AG04450 (cell line): Measurements from ENCODE around the gene DRD4. TPM values are rescaled to one million over a fixed set of nuclear protein-coding genes. Genes with fewer than 3 reads are reported as not detected.

Experiments used
- CTCF ChIA-PET: fragments of 300-600, 350-600 bp; formaldehyde crosslinking; extraction: SDS; loops from one replicate; lab custom pipeline; 2022; ENCODE audit warnings: antibody characterized with exemption, inconsistent platforms; lab: Charles Lee
- POLR2A ChIA-PET: fragments of 350-600 bp; formaldehyde crosslinking; extraction: SDS; loops from one replicate; lab custom pipeline; 2021; ENCODE audit warnings: antibody characterized with exemption, inconsistent platforms; lab: Yijun Ruan, JAX
- DNase-seq: peaks from one replicate; pipeline ENCODE4 v3.0.0-alpha.2; 2011; ENCODE audit warnings: low read depth, low spot score
- H3K27ac ChIP-seq: one replicate; pipeline ENCODE4 v1.5.1; 2012; ENCODE audit warnings: low read depth, low read length, control low read depth
- H3K27me3 ChIP-seq: one replicate; pipeline ENCODE4 v1.6.0; 2012; ENCODE audit warnings: low read length; ENCODE audit not compliant: control insufficient read depth, insufficient read depth
- H3K4me3 ChIP-seq: 2 replicates; pipeline ENCODE4 v1.5.1; 2011; ENCODE audit warnings: mild to moderate bottlenecking, low read depth, low read length, control low read depth
- H3K9me3 ChIP-seq: 2 replicates; pipeline ENCODE4 v1.5.1; 2012; ENCODE audit warnings: low read length; ENCODE audit not compliant: control insufficient read depth, insufficient read depth
- polyA plus RNA-seq: library from polyadenylated mRNA; depleted of rRNA; stranded (reverse); fragments of >200 nt; gene quantifications from 2 replicates; pipeline ENCODE4 v1.2.3, GENCODE V29; 2011
- TF ChIP-seq, protein P1 (sequence below): IDR thresholded peaks from 2 replicates; pipeline ENCODE4 v1.5.1; 2011; ENCODE audit warnings: low read depth, low read length, control low read depth, inconsistent platforms

The DRD4 gene
- polyA plus RNA-seq, 1 experiment: 0.05 TPM

DNA sequence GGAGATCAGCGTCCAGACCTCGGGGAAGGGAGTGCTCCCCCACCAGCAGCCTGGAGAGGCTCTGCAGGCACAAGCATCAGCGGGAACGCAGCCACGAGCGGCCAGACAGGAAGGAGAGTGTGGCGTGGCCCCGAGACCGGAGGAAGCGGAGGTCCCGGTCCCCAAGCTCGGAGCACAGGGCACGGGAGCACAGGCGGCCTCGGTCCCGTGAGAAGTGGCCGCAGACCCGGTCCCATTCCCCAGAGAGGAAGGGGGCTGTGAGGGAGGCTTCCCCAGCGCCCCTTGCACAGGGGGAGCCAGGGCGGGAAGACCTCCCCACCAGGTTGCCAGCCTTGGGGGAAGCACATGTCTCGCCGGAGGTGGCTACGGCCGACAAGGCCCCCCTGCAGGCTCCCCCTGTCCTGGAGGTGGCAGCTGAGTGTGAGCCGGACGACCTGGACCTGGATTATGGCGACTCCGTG, 28.2 kb upstream of the DRD4 start:
- ChIA-PET POLR2A (no interaction called here), CTCF (no interaction called here)
- H3K27me3 ChIP-seq: no peaks in the 10 kb centered on the region
- DNase-seq: no peak
- H3K27ac ChIP-seq: no peak overlapping the region
- H3K9me3 ChIP-seq: no peaks in the 10 kb centered on the region; the same call in 1 of the 2 replicates
- TF ChIP-seq, protein P1, sequence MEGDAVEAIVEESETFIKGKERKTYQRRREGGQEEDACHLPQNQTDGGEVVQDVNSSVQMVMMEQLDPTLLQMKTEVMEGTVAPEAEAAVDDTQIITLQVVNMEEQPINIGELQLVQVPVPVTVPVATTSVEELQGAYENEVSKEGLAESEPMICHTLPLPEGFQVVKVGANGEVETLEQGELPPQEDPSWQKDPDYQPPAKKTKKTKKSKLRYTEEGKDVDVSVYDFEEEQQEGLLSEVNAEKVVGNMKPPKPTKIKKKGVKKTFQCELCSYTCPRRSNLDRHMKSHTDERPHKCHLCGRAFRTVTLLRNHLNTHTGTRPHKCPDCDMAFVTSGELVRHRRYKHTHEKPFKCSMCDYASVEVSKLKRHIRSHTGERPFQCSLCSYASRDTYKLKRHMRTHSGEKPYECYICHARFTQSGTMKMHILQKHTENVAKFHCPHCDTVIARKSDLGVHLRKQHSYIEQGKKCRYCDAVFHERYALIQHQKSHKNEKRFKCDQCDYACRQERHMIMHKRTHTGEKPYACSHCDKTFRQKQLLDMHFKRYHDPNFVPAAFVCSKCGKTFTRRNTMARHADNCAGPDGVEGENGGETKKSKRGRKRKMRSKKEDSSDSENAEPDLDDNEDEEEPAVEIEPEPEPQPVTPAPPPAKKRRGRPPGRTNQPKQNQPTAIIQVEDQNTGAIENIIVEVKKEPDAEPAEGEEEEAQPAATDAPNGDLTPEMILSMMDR: no peak
- no peak overlapping the region for H3K4me3 ChIP-seq

DNA sequence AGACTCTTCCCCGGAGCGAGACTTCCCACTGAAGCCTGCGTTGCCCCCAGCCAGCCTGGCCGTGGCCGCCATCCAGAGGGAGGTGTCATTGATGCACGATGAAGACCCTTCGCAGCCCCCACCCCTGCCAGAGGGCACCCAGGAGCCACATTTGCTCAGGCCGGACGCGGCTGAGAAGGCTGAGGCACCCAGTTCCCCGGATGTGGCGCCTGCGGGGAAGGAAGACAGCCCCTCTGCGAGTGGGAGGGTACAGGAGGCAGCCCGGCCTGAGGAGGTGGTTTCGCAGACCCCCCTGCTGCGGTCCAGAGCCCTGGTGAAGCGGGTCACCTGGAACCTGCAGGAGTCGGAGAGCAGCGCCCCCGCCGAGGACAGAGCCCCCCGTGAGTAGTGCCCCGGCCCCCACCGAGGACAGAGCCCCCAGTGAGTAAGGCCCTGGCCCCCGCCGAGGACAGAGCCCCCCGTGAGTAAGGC, 27.7 kb upstream of the DRD4 start:
- POLR2A ChIA-PET: no interaction called here
- no peaks in the 10 kb centered on the region for H3K27me3 ChIP-seq
- no peak overlapping the region for H3K4me3 ChIP-seq
- DNase-seq: no peak
- TF ChIP-seq, protein P1: no peak
- H3K9me3 ChIP-seq: no peaks in the 10 kb centered on the region; the same call in 1 of the 2 replicates
- CTCF ChIA-PET: no interaction called here
- H3K27ac ChIP-seq: no peak overlapping the region

GRCh38 chr11:610146-610801, 26.8 kb upstream of the DRD4 start:
- no peaks in the 10 kb centered on the region; the same call in 1 of the 2 replicates for H3K9me3 ChIP-seq
- POLR2A ChIA-PET: no interaction called here
- H3K27ac ChIP-seq: no peak overlapping the region
- CTCF ChIA-PET: no interaction called here
- H3K4me3 ChIP-seq: no peak overlapping the region
- DNase-seq: no peak
- TF ChIP-seq, protein P1: no peak
- no peaks in the 10 kb centered on the region for H3K27me3 ChIP-seq

DNA sequence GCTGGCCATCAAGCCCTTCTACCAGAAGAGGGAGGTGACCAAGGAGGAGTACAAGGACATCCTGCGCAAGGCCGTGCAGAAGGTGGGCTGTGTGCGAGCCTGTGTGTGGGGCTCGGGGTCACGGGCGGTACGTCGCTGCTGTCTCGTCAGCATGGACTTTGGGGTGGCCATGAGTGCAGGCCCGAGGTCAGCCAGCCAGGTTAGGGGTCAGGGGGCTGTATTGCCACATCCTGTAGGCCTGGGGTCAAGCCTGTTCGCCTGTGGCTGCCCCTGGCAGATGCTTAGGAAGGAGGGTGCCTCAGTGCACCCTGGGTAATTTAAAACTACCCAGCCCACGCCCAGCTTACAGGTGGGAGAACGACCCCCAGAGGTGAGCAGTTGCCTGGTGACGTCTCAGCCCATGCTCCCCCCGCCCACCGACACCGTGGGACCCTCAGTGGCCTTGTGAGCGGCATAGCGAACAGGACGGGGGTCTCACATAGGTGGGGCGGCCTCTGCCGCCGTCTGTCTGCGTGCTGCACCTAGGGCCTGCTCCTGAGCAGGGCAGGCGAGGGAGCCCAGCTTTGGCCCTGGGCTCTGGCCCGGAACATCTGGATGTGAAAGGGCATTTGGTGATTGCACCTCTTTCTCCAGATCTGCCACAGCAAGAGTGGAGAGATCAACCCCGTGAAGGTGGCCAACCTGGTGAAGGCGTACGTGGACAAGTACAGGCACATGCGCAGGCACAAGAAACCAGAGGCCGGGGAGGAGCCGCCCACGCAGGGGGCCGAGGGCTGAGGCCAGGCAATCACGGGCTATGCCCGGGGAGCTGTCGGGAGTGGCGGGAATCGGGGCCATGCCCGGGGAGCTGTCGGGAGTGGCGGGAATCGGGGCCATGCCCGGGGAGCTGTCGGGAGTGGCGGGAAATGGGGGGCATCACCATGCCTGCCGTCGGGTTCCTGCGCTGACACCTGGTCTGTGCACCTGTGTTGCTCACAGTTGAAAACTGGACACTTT, 25.8 kb upstream of the DRD4 start:
- ChIA-PET CTCF (no interaction called here), POLR2A (no interaction called here)
- Histone ChIP-seq H3K9me3 (no peaks in the 10 kb centered on the region; the same call in 1 of the 2 replicates), H3K27ac (no peak overlapping the region), H3K4me3 (no peak overlapping the region), H3K27me3 (no peaks in the 10 kb centered on the region)
- TF ChIP-seq, protein P1: no peak
- no peak for DNase-seq
